ENCODE data around the gene TACR3. TPM values are rescaled to one million over a fixed set of nuclear protein-coding genes. Genes with fewer than 3 reads are reported as not detected.

Gene TACR3
- total RNA-seq, 4 donors from 2014 or later: under 0.01 TPM; not detected in 3

DNA sequence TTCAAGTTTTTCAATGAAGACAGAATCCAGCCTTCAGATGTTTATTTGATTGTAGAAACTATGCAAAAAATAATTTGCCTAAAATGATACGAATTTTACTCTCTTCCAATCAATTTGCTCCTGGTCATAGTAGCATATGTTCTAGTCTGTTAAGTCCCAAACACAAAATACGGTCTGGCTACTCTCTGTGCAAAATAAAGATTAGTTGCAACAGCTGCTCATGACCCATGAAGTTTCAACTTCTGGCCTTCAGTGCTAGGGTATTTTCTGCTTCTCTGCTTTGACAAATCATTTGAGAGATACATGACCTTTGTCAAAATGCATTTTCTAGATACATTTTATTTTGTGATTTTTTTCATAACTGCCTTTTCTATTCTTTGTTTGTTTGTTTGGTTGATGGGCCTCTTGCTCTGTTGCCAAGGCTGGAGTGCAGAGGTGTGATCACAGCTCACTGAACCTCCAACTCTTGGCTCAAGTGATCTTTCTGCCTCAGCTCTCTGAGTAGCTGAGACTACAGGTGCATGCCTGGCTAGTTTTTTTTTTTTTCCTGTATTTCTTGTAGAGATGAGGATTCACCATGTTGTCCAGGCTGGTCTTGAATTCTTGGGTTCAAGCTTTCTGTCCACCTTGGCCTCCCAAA, 55.2 kb downstream of the TACR3 start:
- Histone ChIP-seq H3K36me3 (no peaks in the 10 kb centered on the region), H3K4me3 (no peak overlapping the region), H3K9me3 (no peaks in the 10 kb centered on the region), H3K27me3 (no peaks in the 10 kb centered on the region), H3K4me1 (no peaks in the 10 kb centered on the region), H3K27ac (no peak overlapping the region)
- 51 to 53% methylated on average over 2 of the region's 2 CpGs for WGBS, 2 donors
- DNase-seq: no peak
- intact Hi-C loops (cut with DNase I): no loop called here
- no peak for TF ChIP-seq POLR2A (IDR thresholded peaks at IDR 0.05)
- TF ChIP-seq, protein P1, sequence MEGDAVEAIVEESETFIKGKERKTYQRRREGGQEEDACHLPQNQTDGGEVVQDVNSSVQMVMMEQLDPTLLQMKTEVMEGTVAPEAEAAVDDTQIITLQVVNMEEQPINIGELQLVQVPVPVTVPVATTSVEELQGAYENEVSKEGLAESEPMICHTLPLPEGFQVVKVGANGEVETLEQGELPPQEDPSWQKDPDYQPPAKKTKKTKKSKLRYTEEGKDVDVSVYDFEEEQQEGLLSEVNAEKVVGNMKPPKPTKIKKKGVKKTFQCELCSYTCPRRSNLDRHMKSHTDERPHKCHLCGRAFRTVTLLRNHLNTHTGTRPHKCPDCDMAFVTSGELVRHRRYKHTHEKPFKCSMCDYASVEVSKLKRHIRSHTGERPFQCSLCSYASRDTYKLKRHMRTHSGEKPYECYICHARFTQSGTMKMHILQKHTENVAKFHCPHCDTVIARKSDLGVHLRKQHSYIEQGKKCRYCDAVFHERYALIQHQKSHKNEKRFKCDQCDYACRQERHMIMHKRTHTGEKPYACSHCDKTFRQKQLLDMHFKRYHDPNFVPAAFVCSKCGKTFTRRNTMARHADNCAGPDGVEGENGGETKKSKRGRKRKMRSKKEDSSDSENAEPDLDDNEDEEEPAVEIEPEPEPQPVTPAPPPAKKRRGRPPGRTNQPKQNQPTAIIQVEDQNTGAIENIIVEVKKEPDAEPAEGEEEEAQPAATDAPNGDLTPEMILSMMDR (IDR thresholded peaks at IDR 0.05): no peak

DNA sequence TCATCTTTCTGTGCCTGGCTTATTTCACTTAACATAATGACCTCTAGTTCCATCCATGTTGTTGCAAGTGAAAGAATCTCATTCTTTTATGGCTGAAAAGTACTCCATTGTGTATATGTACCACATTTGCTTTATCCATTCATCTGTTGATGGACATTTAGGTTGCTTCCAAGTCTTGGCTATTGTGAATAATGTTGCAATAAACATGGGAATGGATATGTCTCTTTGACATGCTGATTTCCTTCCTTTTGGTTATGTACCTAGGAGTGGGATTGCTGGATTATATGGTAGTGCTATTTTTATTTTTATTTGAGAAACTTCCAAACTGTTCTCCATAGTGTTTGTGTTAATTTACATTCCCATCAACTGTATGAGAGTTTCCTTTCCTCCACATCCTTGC, 71.2 kb downstream of the TACR3 start:
- Histone ChIP-seq H3K4me3 (no peak overlapping the region), H3K36me3 (no peaks in the 10 kb centered on the region), H3K27me3 (no peaks in the 10 kb centered on the region), H3K9me3 (no peaks in the 10 kb centered on the region), H3K4me1 (no peaks in the 10 kb centered on the region), H3K27ac (no peak overlapping the region)
- TF ChIP-seq, protein P1 (IDR thresholded peaks at IDR 0.05): no peak
- TF ChIP-seq POLR2A (IDR thresholded peaks at IDR 0.05): no peak
- DNase-seq: no peak
- intact Hi-C loops (cut with DNase I): no loop called here

DNA sequence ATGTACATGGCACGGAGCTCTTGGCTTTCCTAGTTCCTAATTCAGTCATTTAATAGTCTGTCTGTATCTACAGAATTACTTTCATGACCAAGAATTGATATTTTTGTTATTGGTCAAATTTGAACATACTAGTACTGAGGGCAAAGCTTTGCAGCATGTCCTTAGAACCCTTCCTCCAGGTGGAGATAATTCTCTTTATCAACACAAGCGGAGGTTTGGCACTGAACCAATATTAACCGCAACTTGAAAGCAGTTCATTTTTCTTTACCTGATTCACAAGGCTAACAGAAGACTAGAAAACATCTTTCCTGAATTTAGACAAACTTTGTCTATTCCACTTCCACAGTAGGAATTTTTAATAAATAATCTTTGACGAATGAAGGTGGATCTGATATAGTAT, 73.8 kb downstream of the TACR3 start:
- DNase-seq: no peak
- H3K4me1 ChIP-seq: no peaks in the 10 kb centered on the region
- no peak overlapping the region for H3K27ac ChIP-seq
- WGBS, 2 donors: 77 to 83% methylated on average over 4 of the region's 4 CpGs
- H3K4me3 ChIP-seq: no peak overlapping the region
- no peaks in the 10 kb centered on the region for H3K36me3 ChIP-seq
- TF ChIP-seq, protein P1 (IDR thresholded peaks at IDR 0.05): no peak
- no peak for TF ChIP-seq POLR2A (IDR thresholded peaks at IDR 0.05)
- no peaks in the 10 kb centered on the region for H3K27me3 ChIP-seq
- H3K9me3 ChIP-seq: no peaks in the 10 kb centered on the region
- intact Hi-C loops (cut with DNase I): no loop called here

DNA sequence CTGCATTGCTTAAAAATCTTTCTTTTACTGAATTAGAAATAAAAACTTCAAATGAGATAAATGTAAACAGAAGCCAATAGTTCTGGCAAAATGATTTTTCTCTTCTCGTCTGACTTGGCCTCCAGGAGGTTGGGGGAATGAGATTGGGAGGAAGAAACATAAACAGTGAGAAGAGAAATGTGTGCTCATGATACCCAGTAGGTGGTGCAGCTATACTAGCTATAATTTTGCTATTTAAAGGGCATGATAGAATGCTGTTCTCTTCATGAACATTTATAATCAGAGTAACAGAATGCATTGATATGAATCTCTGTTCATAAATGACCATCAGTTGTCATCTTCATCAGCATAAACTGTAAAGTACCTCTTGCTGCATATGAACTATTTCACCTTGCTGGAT, 85.5 kb downstream of the TACR3 start:
- Histone ChIP-seq H3K27ac (no peak overlapping the region), H3K9me3 (no peaks in the 10 kb centered on the region), H3K36me3 (no peaks in the 10 kb centered on the region), H3K4me3 (no peak overlapping the region), H3K27me3 (no peaks in the 10 kb centered on the region), H3K4me1 (no peaks in the 10 kb centered on the region)
- 0 to 14% methylated on average over 1 of the region's 1 CpG for WGBS, 2 donors
- intact Hi-C loops (cut with DNase I): no loop called here
- no peak for DNase-seq
- TF ChIP-seq, protein P1 (IDR thresholded peaks at IDR 0.05): no peak
- no peak for TF ChIP-seq POLR2A (IDR thresholded peaks at IDR 0.05)

DNA sequence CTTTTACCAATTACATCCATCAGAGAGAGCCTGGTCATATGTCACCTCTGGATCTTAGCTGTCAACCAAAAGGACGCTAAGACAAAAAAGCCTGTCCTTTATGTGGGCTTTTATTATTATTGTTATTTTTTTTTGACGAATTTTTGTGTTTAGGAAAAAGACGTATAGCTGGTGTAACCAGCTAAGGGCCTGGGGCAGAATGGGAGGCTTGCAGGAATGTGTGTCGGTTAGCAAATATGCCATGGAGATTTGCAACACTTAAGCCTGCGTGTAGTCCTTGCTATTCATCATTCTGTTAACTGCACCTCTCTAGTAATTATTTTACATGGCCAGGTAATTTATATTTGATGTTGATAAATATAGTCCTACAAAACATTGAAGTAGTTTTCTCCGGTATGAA, 93.5 kb downstream of the TACR3 start:
- H3K9me3 ChIP-seq: no peaks in the 10 kb centered on the region
- H3K36me3 ChIP-seq: no peaks in the 10 kb centered on the region

More for the DNA sequence above, 93.5 kb downstream of the TACR3 start:
- H3K4me3 ChIP-seq: no peak overlapping the region
- no peak for DNase-seq
- no peak overlapping the region for H3K27ac ChIP-seq
- intact Hi-C loops (cut with DNase I): no loop called here
- no peaks in the 10 kb centered on the region for H3K27me3 ChIP-seq
- WGBS, 2 donors: 70 to 74% methylated on average over 6 of the region's 6 CpGs
- H3K4me1 ChIP-seq: no peaks in the 10 kb centered on the region
- no peak for TF ChIP-seq POLR2A (IDR thresholded peaks at IDR 0.05)
- TF ChIP-seq, protein P1 (IDR thresholded peaks at IDR 0.05): no peak
